GM23338 (cell line): ENCODE measurements around the gene LRIT2. TPM values are rescaled to one million over a fixed set of nuclear protein-coding genes. Genes with fewer than 3 reads are reported as not detected.
A peak's percentile ranks its signal among the peaks of the same experiment; 100 is the strongest.
"Not testable (repeated sequence)": the region's sequence is repeated elsewhere in the genome, so short reads cannot be mapped to it uniquely, and the experiment has no call there.

Experiments
- ATAC-seq: fragments of 200-7000 bp; cut with Tn5 transposase; 3 replicates; pipeline ENCODE4 v1.9.1; 2020
- DNase-seq: peaks from one replicate; pipeline ENCODE4 v3.0.0-alpha.2; 2015; ENCODE audit warnings: low spot score
- H2AFZ ChIP-seq: fragments of 200-600 bp; sonication (generic); 2 replicates; pipeline ENCODE4 v1.8.0; 2016; ENCODE audit warnings: antibody characterized with exemption, mild to moderate bottlenecking, moderate library complexity
- H3F3A ChIP-seq: fragments of 200-600 bp; sonication (generic); replicated peaks from 2 replicates; pipeline ENCODE4 v1.8.0; 2017; ENCODE audit warnings: antibody characterized with exemption, mixed run types, low read depth
- H3K27ac ChIP-seq: fragments of 200-600 bp; sonication (generic); 2 replicates; pipeline ENCODE4 v1.6.1; 2016; ENCODE audit warnings: low read depth
- H3K27me3 ChIP-seq: fragments of 200-600 bp; sonication (generic); 2 replicates; pipeline ENCODE4 v1.8.0; 2016; ENCODE audit warnings: mild to moderate bottlenecking, mixed run types, moderate library complexity; ENCODE audit not compliant: insufficient read depth
- H3K36me3 ChIP-seq: fragments of 200-600 bp; sonication (generic); 2 replicates; pipeline ENCODE4 v1.8.0; 2016; ENCODE audit warnings: mild to moderate bottlenecking; ENCODE audit not compliant: insufficient read depth
- H3K4me1 ChIP-seq: fragments of 200-600 bp; sonication (generic); 2 replicates; pipeline ENCODE4 v1.8.0; 2016; ENCODE audit warnings: mild to moderate bottlenecking, moderate library complexity; ENCODE audit not compliant: insufficient read depth
- H3K4me2 ChIP-seq: fragments of 200-600 bp; sonication (generic); 2 replicates; pipeline ENCODE4 v1.7.1; 2017; ENCODE audit warnings: mixed run types
- H3K4me3 ChIP-seq: fragments of 200-600 bp; sonication (generic); 2 replicates; pipeline ENCODE4 v1.6.1; 2016; ENCODE audit warnings: mixed run types
- H3K79me2 ChIP-seq: fragments of 200-600 bp; sonication (generic); replicated peaks from 2 replicates; pipeline ENCODE4 v1.8.0; 2017; ENCODE audit warnings: mild to moderate bottlenecking; ENCODE audit not compliant: insufficient read depth
- H3K9me2 ChIP-seq: fragments of 200-600 bp; sonication (generic); 2 replicates; pipeline ENCODE4 v1.8.0; 2017; ENCODE audit not compliant: insufficient read depth
- H4K20me1 ChIP-seq: fragments of 200-600 bp; sonication (generic); replicated peaks from 2 replicates; pipeline ENCODE4 v1.8.0; 2017; ENCODE audit warnings: mild to moderate bottlenecking; ENCODE audit not compliant: insufficient read depth
- H3K27ac Mint-ChIP-seq: 2 replicates; pipeline ENCODE4 v1.8.0; 2020; ENCODE audit warnings: inconsistent platforms, mild to moderate bottlenecking, moderate library complexity, mixed read lengths
- H3K27me3 Mint-ChIP-seq: 3 replicates; pipeline ENCODE4 v1.8.0; 2022; ENCODE audit warnings: low read depth, mild to moderate bottlenecking, moderate library complexity, mixed read lengths, inconsistent platforms; ENCODE audit not compliant: insufficient read depth, poor library complexity
- H3K36me3 Mint-ChIP-seq: 3 replicates; pipeline ENCODE4 v1.8.0; 2021; ENCODE audit warnings: low read depth, mild to moderate bottlenecking, inconsistent platforms, moderate library complexity, mixed read lengths
- H3K4me1 Mint-ChIP-seq: 3 replicates; pipeline ENCODE4 v1.8.0; 2020; ENCODE audit warnings: mild to moderate bottlenecking, inconsistent platforms, mixed read lengths
- H3K4me3 Mint-ChIP-seq: 3 replicates; pipeline ENCODE4 v1.8.0; 2021; ENCODE audit warnings: moderate library complexity, mild to moderate bottlenecking, inconsistent platforms, mixed read lengths
- H3K9me3 Mint-ChIP-seq: 3 replicates; pipeline ENCODE4 v1.8.0; 2020; ENCODE audit warnings: moderate library complexity, mild to moderate bottlenecking, inconsistent platforms, mixed read lengths
- CREB1 ChIP-seq: fragments of 250-450 bp; sonication (Bioruptor Pico); IDR thresholded peaks from 2 replicates; pipeline ENCODE4 v1.5.0; 2020; ENCODE audit warnings: low read depth, mild to moderate bottlenecking, moderate library complexity
- CTCF ChIP-seq, 2 experiments: fragments of 200-600 bp in 1 of 2; sonication (generic) in 1 of 2; conservative IDR thresholded peaks; 2 replicates each; pipeline versions ENCODE4 v1.5.1 to v1.6.1; 2016 to 2017; ENCODE audit warnings: antibody characterized with exemption in 2 of 2, low read depth in 2 of 2, mild to moderate bottlenecking in 2 of 2, moderate library complexity in 1 of 2
- ETS1 ChIP-seq: IDR thresholded peaks from 2 replicates; pipeline ENCODE4 v1.6.1; 2016; ENCODE audit warnings: antibody characterized with exemption
- EZH2 ChIP-seq: fragments of 200-600 bp; sonication (generic); IDR thresholded peaks from one replicate; pipeline ENCODE4 v1.8.0; 2017; ENCODE audit warnings: antibody characterized with exemption, mild to moderate bottlenecking, low read depth; ENCODE audit not compliant: unreplicated experiment
- JUNB ChIP-seq: IDR thresholded peaks from one replicate; pipeline ENCODE4 v1.6.1; 2016; ENCODE audit warnings: antibody characterized with exemption; ENCODE audit not compliant: unreplicated experiment
- POLR2AphosphoS5 ChIP-seq: IDR thresholded peaks from 2 replicates; pipeline ENCODE4 v1.6.1; 2016; ENCODE audit warnings: antibody characterized with exemption, low read depth
- ZNF114 ChIP-seq: fragments of 250-450 bp; sonication (Bioruptor Pico); IDR thresholded peaks from 2 replicates; pipeline ENCODE4 v1.5.0; 2020; ENCODE audit warnings: mild to moderate bottlenecking, moderate library complexity
- polyA plus RNA-seq: library from polyadenylated mRNA; unstranded; fragments of >200 nt; fragmentation: Nextera tagmentation; extraction: Ambion mirVana; gene quantifications from 2 replicates; pipeline ENCODE4 v1.2.1, GENCODE V29; 2016
- total RNA-seq: library from RNA; depleted of rRNA; stranded (reverse); fragments of >200 nt; shearing (Covaris generic); gene quantifications from 2 replicates; pipeline ENCODE4 v1.2.3, GENCODE V29; 2014

The LRIT2 gene
- total and polyA plus RNA-seq, 2 experiments from 2014 or later, result not detected

- no peak overlapping the region for H3K27ac ChIP-seq
- H3K4me3 ChIP-seq, result no peak overlapping the region
- Mint-ChIP-seq H3K27me3 (peaks cover 5% of the 10 kb centered on the region), H3K9me3 (peaks cover 18% of the 10 kb centered on the region), H3K4me3 (no peak overlapping the region), H3K36me3 (peaks cover 5% of the 10 kb centered on the region; the same call in 1 of the 3 replicates), H3K27ac (no peak overlapping the region), H3K4me1 (peaks cover 3% of the 10 kb centered on the region; the same call in 1 of the 3 replicates)
- H3K79me2 ChIP-seq, result no peaks in the 10 kb centered on the region
- no peaks in the 10 kb centered on the region for H3F3A ChIP-seq
- H2AFZ ChIP-seq, result no peak overlapping the region
- no peaks in the 10 kb centered on the region for H3K4me1 ChIP-seq
- H3K4me2 ChIP-seq, result no peak overlapping the region
- no peak for DNase-seq
- H4K20me1 ChIP-seq, result no peaks in the 10 kb centered on the region
- H3K36me3 ChIP-seq, result no peaks in the 10 kb centered on the region
- no peaks in the 10 kb centered on the region for H3K9me2 ChIP-seq
- TF ChIP-seq JUNB (no peak), POLR2AphosphoS5 (no peak), CTCF (conservative IDR thresholded peaks at IDR 0.05; ENCODE audit: low read depth in 2 of 2) (no peak), CREB1 (CRISPR knock-in tag) (no peak), ETS1 (no peak), EZH2 (no peak)
- H3K27me3 ChIP-seq, result no peaks in the 10 kb centered on the region
- no peak for ATAC-seq
Measured at GRCh38 chr10:84181631-84182030, 43.7 kb downstream of the LRIT2 start.

GRCh38 chr10:84180386-84180785, 45.0 kb downstream of the LRIT2 start:
- H3K36me3 Mint-ChIP-seq, H3K9me2 ChIP-seq, H2AFZ ChIP-seq, H3K27me3 Mint-ChIP-seq, H3K4me1 Mint-ChIP-seq, H3K79me2 ChIP-seq, H3K36me3 ChIP-seq, H3F3A ChIP-seq, H3K27ac Mint-ChIP-seq, H3K27me3 ChIP-seq, DNase-seq, H3K4me1 ChIP-seq, H3K27ac ChIP-seq, ATAC-seq, H3K4me2 ChIP-seq, H4K20me1 ChIP-seq, H3K4me3 Mint-ChIP-seq, H3K4me3 ChIP-seq: not testable (repeated sequence)
- H3K9me3 Mint-ChIP-seq, result peaks cover 18% of the 10 kb centered on the region

GRCh38 chr10:84179059-84179710, 46.2 kb downstream of the LRIT2 start:
- Mint-ChIP-seq H3K9me3 (peaks cover 18% of the 10 kb centered on the region), H3K4me1 (peaks cover 4% of the 10 kb centered on the region; the same call in 1 of the 3 replicates), H3K27me3 (peaks cover 5% of the 10 kb centered on the region), H3K36me3 (peaks cover 5% of the 10 kb centered on the region; the same call in 1 of the 3 replicates), H3K27ac (no peak overlapping the region), H3K4me3 (no peak overlapping the region)
- Histone ChIP-seq H4K20me1 (no peaks in the 10 kb centered on the region), H2AFZ (peak overlapping the region; percentile 23; the same call in 1 of the 2 replicates), H3K4me1 (no peaks in the 10 kb centered on the region), H3F3A (no peaks in the 10 kb centered on the region), H3K79me2 (no peaks in the 10 kb centered on the region), H3K4me2 (no peak overlapping the region), H3K9me2 (no peaks in the 10 kb centered on the region), H3K36me3 (no peaks in the 10 kb centered on the region), H3K27me3 (no peaks in the 10 kb centered on the region), H3K4me3 (no peak overlapping the region), H3K27ac (no peak overlapping the region)
- DNase-seq (no peak), ATAC-seq (no peak)
- TF ChIP-seq ZNF114 (CRISPR knock-in tag), result no peak
